GM21786 (cell line): ENCODE results near the gene AUTS2.

Experiments used
- ATAC-seq: cut with Tn5 transposase; IDR thresholded peaks from one replicate; pipeline ENCODE4 v1.9.1; 2021; ENCODE audit not compliant: unreplicated experiment

AUTS2 gene

GRCh38 chr7:69622960-69623359, 24.7 kb downstream of the AUTS2 start:
- peak; percentile 57 for ATAC-seq

- no peak for ATAC-seq
Measured at GRCh38 chr7:69624435-69625230, 26.4 kb downstream of the AUTS2 start.

- no peak for ATAC-seq
Measured at GRCh38 chr7:69625238-69625637, 27.0 kb downstream of the AUTS2 start.

GRCh38 chr7:69625798-69626197, 27.5 kb downstream of the AUTS2 start:
- no peak for ATAC-seq

- ATAC-seq = no peak
Measured at GRCh38 chr7:69630292-69630691, 32.0 kb downstream of the AUTS2 start.

GRCh38 chr7:69631131-69631530, 32.9 kb downstream of the AUTS2 start:
- ATAC-seq = no peak

- no peak for ATAC-seq
Measured at GRCh38 chr7:69632280-69632679, 34.0 kb downstream of the AUTS2 start.

- no peak for ATAC-seq
Measured at GRCh38 chr7:69633122-69633831, 35.0 kb downstream of the AUTS2 start.

- no peak for ATAC-seq
Measured at GRCh38 chr7:69635555-69636185, 37.4 kb downstream of the AUTS2 start.

GRCh38 chr7:69638674-69639073, 40.4 kb downstream of the AUTS2 start:
- no peak for ATAC-seq

- ATAC-seq = no peak
Measured at GRCh38 chr7:69640216-69640615, 41.9 kb downstream of the AUTS2 start.

- no peak for ATAC-seq
Measured at GRCh38 chr7:69640925-69641594, 42.8 kb downstream of the AUTS2 start.

GRCh38 chr7:69643265-69643664, 45.0 kb downstream of the AUTS2 start:
- no peak for ATAC-seq

- no peak for ATAC-seq
Measured at GRCh38 chr7:69643708-69644445, 45.6 kb downstream of the AUTS2 start.

GRCh38 chr7:69645683-69646082, 47.4 kb downstream of the AUTS2 start:
- ATAC-seq = no peak

- ATAC-seq = peak; percentile 78
Measured at GRCh38 chr7:69651101-69651590, 52.9 kb downstream of the AUTS2 start.

GRCh38 chr7:69652947-69653701, 54.8 kb downstream of the AUTS2 start:
- ATAC-seq = no peak

- no peak for ATAC-seq
Measured at GRCh38 chr7:69653806-69654205, 55.5 kb downstream of the AUTS2 start.

- no peak for ATAC-seq
Measured at GRCh38 chr7:69654381-69654780, 56.1 kb downstream of the AUTS2 start.
